GM15510 (cell line): ENCODE results near the gene TAAR6.

ENCODE experiments used
- POLR2A ChIP-seq: IDR thresholded peaks from 3 replicates; pipeline ENCODE4 v1.6.1; 2011; ENCODE audit warnings: borderline replicate concordance; ENCODE audit not compliant: insufficient read length; ENCODE audit errors: extremely low read depth

TAAR6 gene

DNA sequence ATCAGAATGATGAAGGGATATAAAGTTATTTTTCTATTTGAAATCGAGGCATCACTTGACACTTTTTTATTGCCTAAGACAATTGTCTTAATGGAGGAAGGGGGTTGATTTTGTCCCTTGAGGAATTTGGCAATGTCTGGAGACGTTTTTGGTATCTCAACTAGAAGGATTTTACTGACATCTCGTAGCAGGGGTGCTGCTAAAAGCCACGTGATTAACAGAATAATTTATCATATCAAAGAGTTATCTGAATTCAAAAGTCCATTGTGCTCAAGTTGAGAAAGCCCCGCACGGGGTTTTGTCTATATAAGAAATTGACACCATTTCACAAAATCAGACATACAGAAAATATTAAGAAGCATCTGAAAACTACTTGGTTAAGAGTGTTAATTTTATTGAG, 1.5 kb upstream of the TAAR6 start:
- no peak for TF ChIP-seq POLR2A

DNA sequence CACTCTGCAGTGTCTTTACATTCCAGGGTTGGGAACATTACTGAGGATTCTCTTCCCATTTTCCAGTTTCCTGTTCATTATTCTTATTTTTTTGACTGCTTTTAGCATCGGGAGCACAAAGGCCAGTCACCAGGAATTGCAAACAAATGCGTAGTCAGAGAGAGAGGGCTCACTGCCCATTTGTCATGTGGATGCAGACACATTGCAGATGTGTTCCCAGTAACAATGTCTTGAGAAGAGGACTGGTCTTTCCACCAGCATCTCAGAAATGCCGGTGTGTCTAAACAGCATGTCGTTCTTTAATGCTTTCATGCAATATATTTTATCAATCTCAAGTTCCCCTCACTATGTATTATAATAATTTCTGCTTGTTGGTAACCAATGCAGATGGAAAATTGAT, 952 bp upstream of the TAAR6 start:
- no peak for TF ChIP-seq POLR2A

DNA sequence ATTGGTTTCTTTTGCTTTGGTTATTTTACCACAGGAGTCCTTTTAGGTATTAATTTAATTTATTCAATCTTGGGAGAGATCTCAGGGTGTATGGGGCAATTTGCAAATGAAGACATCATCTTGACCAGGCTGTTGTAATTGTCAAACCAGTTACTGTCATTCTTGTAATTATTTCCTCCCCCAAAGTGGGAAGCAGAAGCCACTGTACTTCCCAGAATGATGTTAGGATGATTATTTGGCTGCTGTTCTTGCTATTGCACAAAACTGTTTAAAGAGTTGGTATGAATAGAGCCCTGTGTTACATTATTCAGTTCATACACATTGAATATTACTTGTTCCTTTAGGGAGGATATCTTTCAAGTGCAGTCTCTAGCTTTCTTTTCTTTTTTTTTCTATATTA, 1.7 kb downstream of the TAAR6 start:
- TF ChIP-seq POLR2A, result no peak

DNA sequence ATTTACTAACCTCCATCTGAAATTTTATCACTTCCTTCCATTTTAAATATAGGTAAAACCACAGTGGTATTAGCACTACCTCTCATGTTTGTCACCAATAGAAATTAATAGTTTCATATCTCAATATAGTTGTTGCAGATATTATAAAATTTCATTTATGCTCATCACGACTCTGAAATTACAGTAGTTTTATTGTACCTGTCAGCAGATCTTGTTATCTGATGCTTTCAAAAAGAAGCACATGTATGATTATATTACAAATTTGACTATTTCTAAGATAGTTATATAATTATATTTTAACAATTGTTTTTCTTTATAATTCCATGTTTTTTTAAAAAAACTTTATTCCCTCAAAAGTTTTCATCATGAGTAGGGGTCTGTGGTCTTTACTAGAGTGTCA, 14.6 kb downstream of the TAAR6 start:
- TF ChIP-seq POLR2A, result no peak

DNA sequence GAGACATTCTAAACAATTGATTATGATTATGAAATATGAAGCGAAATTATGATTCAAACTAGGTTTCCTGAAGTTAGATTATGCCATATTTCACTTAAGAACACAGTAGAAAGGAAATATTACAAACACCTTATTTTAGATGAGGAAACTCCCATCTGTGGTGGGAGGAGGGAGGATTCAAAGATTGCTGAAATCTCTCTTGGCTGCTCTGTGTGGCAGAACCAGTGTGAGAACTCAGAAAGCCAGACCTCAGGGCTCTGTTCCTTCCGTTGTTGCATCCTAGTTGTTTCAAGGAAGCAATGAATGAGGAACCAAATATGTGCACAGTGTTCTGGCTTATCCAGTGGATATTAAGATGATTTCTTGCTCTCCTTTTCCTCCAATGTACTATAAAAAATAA, 17.3 kb downstream of the TAAR6 start:
- TF ChIP-seq POLR2A, result no peak

DNA sequence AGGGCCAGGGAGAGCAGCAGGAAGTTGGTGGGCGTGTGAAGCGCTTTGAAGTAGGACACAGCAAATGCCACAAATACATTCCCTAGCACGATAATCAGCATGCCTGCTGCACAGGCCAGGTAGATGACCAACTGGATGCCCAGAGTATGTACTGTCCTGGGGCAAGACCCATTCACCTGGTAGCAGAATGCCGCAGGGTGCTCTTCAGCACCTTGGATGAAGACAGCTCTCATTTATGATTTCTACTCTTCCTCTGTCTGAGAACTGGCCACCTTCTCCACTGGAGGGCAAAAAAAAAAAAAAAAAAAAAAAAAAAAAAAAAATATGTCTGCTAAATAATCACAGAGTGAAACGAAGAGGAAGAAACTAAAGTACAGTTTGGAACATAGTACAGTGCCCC, 19.3 kb downstream of the TAAR6 start, which contains the start of gene TAAR5:
TAAR5 (minus strand) TSS at position 288 of the 400 bp plus-strand sequence; CDS start at position 233, 55 bp downstream.
- no peak for TF ChIP-seq POLR2A

DNA sequence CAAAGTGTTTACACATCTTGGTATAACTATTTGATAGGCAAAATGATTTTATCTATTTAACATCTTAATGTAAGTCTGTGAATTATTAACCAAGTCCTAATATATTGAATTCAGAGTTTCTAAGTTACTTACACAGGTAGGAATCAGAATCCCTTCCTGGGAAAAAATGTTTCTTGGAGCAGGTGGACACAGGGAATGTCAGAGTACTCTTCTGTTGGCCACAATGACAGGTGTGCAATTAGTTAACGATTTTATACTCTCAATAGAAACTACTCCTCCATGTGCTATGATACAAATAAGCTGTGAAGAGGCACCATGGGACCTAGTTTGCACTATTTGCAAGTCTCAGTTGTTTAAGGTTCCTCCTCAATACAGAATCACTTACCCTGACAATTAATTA, 20.2 kb downstream of the TAAR6 start:
- TF ChIP-seq POLR2A, result no peak

DNA sequence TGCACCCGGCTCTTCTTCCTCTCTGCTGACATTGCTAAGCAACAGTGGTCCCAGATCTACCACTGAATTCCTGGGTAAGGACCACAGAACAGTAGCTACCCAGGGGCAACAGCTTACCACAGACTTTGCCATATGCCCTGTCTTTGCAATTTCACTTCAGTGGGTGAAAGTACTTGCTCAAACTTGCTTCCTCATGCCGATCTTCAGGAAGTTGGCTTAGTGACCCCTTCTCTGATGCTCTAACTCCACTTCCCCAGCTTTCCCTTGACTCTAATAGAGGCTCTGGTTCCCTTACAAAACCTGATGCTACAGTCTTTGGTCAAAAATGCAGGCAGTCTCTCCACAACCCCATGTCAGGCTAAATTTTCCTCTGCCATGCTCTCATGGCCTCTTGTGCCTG, 22.7 kb downstream of the TAAR6 start:
- TF ChIP-seq POLR2A, result no peak

DNA sequence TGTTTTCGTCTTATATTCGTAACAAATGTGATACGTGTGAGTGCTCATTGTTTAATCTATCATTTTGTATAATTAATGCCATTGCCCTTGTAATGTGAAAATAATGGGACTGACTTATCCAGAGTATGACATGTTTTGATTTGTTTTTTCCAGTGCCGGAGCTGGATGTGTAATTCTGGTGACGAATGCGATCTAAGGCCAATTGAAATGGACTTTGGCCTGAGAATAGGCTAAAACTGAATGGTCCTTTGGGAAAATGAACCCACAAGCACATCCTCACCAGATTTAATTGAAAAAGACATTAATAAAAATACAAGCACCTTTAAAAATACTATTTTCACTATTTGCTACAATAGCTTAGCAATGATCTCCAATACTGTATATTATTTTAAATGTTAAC, 26.1 kb downstream of the TAAR6 start:
- no peak for TF ChIP-seq POLR2A

DNA sequence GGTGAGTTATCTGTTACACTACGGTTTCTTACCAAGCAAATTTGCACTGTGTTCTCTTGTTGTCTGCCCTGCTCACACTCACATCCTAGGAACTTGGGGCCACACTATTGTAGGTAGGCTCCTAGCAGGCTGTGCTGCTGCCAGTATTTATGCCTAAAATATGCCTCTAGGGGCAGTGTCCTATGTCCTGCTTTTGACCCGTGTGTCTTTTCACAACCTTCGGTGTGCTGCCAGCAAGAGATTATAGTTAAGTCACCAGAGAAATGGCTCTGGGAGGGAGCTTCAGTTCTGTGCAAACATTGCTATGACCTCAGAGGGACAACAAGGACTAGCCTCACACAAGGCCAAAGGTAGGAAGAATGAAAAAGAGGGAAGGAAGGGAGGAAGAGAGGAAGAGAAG, 28.4 kb downstream of the TAAR6 start:
- no peak for TF ChIP-seq POLR2A

DNA sequence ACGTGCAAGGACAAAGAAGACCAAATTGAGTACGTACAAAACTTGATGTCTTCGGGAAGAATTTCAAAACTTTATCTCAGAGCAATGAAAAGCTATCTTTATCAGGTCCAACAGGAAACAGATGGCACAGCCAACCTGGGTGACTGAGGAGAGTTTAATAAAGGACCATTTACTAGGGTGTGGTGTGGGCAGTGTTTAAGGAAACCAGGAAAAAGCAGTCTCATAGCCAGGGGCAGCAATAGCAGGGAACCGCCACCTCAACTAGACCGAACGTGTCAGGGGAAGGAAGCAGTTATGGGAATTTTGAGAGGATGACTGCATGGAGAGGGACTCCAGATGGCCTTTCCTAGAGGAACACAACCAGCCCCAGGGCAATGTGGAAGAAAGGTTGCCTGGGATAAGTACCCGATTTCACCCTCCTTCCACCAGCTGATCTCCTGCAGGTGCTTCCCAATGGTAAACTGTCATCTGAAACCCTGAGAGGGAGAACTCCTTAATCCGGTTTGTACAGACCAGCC, 34.6 kb downstream of the TAAR6 start:
- no peak for TF ChIP-seq POLR2A

DNA sequence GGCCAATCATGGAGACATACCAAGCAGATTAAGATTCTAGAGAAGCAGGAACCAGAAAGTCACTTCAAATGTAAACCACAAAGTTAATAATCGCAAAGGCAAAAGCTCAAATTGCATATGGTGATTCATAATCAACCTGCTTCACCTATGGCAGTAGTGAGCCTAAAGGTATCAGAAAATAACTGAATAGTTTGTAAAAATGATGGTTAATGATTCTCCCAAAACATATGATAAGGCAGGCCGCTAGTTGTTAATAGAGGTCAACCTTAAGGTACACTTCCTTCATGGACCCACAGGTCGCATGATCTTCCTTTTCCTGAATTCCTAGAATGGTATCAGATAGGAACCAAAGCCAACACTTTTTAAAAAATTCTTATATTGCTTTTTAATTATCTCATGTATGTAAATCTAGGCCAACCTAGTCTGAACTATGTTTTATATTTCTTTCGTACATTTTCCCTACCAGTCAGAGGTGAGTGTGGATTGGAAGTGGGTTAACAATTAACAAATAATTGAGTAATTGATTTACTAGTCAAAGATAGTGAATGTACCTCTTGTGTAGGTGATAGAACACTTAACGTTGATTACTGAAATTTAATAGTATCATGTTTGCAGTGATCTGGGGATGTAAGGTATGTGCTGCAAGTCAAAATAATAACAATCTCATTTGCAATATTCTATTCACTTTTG, 37.6 kb downstream of the TAAR6 start:
- TF ChIP-seq POLR2A, result no peak

DNA sequence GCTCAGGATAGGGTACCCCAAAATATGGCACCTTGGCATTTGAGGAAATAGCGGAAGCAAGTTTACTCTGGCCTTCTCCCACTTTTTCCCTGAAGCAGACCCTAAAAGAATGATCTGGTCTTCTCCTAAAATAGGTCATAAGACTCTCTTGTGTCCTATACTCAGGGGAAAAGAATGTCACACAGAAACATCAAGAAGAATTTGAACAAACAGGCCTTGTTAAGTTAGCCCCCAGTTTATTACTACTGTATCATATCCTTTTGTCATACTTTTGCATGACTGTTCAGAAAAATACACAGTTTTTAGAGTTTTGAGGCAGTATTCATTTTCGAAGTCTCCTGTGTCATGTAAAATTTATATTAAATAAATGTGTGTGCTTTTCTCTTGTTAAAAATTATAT, 41.5 kb downstream of the TAAR6 start:
- no peak for TF ChIP-seq POLR2A

DNA sequence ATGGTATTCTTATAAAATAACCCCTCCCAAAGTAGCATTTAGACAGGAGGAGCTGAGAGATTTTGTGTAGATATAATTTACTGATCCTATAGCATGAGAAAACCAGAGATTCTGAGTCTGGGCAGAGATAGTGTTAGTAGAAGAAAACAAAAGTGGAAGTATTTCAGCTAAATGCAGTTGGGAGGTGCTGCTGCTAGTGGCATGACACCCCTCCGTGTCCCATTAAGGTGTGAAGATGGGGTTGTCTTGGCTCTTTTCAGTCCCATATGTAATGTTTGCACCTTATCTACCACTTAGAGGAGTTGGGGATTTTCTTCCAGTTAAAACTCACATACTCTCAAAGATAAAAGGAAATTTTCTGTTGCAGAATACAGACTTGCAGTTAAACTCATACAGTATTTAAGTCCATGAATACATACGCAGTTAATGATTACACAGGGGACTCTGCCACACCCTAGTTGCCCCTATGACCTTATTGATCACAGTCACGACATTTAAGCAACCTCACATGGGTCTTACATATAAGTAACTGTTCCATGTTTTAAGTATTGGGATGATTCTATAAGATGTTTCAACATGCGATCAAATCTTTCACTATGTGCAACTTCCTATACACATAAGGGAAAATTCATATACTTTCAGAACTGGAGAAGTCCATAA, 42.5 kb downstream of the TAAR6 start:
- no peak for TF ChIP-seq POLR2A

DNA sequence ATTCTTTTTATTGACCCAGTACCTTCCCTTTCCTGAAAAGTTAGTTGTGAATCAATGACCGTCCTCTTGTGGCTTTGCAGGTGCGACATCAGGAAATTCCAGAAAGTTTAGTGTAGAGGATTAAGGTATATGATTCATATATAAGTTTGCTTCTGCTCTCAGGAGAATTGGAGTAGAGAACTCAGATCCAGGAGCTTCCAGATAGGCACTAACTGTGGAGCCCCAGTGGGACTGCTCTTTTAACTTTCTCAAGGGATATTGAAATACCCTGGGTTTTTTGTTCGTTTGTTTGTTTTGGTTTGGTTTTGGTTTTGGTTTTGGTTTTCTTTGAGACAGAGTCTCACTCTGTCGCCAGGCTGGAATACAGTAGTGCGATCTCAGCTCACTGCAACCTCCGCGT, 44.4 kb downstream of the TAAR6 start:
- no peak for TF ChIP-seq POLR2A

DNA sequence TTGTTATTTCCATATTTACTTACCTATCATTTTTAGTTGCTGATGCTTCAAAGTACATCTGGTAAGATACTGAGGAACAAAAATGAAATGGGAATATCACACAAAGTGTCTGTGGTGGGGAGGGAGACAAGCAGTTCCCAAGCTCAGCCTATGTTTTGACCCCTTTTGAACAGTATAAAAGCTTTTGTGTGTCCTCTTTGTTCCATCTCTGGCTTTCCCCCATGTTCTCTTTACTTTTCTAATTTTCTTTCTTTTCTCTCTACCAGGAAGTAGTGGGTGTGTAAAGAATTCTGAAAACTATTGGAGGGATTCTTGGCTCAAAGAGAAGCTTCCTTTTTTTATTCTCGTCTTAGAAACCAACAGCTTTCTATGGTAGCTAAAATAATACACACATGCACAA, 46.6 kb downstream of the TAAR6 start:
- TF ChIP-seq POLR2A, result no peak
